GF-D8 (cell line): Measurements from ENCODE around the gene KIF17.

Experiments used
- DNase-seq: peaks from one replicate; lab custom pipeline; 2025; lab: John Stamatoyannopoulos, UW

The KIF17 gene

DNA sequence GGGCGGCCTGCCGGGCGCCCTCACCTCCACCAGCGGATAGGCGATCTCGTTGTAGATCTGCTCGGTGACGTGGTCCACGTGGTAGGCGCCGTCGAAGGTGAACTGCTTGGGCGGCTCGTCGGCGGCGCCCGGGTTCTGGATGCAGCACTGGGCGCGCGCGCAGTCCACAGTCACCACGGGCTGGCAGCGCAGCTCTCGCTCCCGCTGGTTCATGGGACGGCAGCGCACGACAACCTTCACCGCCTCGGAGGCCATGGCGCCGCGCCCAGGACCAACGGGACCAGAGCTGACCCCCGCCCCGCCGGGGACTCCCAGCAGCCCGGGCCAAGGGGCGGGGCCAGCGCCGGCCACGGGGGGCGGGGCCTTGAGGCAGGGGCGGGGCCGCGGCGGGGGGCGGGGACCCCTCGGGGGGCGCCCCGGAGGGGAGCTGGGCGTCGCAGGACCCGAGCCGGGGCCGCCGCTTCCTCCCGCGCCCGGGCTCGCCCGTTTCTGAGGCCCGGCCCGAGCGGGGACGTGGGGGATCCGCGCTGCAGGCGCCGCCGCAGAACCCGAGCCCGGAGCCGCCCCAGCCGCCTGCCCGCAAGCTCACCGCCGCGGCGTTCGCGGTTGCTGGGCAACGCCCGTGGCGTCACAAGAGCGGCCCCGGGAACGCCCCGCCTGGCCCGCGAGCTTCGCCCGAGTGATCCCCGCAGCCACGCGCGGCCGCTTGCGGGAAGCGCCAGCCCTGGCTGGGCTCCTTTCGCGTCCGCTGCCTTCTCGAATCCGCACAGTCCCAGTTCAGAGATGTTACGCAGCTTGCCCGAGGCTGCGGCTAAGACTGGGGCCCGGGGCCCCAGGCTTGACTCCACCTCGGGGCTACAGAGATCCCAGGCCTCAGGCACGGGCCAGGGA is at the start of gene KIF17:
Gene KIF17 (minus strand): TSS at position 556 of the 891 bp plus-strand sequence. CDS start 301 bp downstream, at position 255.
- DNase-seq: no peak

DNA sequence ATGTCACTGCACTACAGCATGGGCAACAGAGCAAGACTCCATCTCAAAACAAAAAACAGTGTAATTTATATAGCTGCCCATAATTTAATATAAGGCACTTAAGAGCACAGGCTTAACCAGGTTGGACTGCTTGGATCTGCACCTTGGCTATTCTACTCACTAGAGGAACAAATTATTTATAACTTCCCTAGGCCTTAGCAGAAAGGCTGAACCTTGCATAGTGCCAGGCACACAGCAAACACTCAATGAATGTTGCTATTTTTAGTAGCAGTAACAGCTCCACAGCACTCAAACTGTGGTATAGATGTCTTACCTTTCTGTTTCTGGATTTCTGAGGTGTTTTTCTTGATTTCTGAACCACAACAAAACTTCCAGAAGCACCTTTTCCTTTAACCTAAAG is 49.5 kb upstream of the KIF17 start:
- DNase-seq: no peak

DNA sequence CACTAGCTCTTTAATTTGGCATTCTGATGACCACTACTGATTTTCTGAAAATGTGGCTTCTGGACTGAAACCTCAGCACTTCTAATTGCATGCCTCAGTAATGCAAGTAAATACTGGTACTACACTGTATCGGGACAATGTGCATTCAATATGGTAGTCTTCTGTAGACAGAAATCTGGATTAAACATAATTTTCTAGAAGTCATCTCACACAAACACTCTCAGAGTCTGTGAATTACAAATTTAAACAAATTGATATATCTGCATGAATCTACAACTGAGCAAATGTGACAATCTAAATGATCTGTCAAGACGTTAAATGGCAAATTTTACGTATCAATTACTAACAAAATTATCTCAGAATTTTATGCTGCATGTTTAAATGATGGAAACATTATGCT is 45.6 kb upstream of the KIF17 start:
- DNase-seq: no peak

GRCh38 chr1:20760322-20760721 is 42.5 kb upstream of the KIF17 start:
- no peak for DNase-seq

DNA sequence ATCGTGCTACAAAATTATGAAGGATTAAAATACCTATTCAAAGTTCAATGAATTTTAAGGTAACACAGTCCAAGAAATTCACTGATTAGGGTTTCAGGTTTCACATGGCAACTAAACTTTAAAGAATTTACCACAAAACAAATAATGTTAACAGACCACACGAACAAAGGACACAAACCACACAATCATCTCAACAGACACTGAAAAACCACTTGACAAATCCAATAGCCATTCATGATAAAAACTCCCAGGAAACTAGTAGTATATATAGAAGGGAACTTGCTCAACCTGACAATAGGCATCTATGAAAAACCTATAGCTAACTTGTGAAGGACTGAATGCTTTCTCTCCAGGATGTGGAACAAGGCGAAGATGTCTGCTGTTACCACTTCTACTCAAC is 35.8 kb upstream of the KIF17 start:
- DNase-seq: no peak

DNA sequence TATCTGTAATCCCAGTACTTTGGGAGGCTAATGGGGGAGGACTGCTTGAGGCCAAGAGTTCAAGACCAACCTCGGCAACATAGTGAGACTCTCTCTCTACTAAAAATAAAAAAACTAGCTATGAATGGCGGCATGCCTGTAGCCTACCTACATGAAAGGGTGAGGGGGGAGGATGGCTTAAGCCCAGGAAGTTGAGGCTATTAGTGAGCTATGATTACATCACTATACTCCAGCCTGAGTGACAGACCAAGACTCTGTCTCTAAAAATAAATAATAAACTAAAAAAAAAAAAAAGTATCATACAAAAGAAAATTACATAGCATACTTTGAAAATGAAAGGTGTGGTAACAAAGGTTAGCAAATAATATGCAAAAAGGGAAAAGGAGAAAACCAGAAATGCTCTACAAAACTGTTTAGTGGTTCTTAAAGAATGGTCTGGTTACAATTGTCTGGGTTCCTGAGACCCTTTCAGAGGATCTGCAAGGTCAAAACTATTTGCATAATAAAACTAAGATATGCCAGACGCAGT is 33.7 kb upstream of the KIF17 start:
- no peak for DNase-seq

DNA sequence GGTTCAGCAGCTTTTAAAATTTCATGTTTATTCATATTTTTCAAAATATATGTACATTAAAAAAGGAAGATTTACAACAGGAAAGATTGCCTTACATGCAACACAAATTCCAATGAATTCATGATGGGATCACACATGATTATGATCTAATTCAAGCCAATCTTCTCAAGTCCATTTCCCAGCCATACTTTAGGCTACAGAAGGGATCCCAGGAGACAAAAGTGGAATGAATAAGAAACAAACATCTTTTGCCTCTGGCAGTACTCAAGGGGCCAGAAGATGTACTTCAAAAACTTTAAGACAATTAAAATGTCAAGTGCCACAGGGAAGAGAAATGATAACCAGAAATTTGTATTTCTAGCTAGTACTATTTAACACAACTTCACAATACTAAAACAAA is 24.9 kb upstream of the KIF17 start:
- no peak for DNase-seq

GRCh38 chr1:20740781-20741180 is 23.0 kb upstream of the KIF17 start:
- DNase-seq: no peak

DNA sequence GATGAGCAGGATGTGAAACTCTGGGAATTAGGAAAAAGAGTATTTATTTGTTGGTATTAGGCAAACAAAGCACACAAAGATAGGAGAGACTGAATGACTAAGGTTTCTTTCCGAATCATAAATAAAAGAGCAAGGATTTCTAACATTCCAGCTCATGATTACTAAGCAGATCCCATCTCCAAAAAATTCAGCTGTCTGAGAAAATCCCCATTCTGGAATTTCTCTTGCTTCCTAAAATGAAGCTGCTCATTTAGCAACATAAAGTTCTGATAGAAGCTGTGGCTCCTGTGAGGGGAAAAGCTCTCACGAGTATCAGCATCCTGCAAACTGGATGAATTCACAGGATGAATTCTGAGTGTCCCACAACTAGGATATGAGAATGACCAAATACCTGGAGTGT is 21.4 kb upstream of the KIF17 start:
- no peak for DNase-seq

- no peak for DNase-seq
Measured at GRCh38 chr1:20735581-20736111, 17.8 kb upstream of the KIF17 start.

DNA sequence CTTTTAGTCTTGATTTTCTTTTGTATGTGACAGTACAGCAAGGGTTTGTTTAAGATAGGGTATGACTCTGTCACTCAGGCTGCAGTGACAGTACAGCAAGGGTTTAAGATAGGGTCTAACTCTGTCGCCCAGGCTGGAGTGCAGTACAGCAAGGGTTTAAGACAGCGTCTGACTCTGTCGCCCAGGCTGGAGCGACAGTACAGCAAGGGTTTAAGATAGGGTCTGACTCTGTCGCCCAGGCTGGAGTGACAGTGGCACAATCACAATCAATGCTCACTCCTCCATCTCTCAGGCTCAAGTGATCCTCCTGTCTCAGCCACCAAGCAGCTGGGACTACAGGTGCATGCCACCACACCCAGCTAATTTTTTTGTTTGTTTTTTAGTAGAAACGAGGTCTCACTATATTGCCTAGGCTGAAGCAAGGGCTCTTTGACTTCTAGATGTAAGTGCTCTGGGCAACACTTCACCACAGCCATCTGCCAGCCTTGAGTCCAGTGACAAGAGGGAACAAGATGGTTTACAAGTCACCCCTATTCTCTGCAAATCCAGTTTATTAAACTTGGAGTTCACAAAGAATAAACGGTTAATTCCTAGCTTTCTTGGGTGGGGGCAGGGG is 15.7 kb upstream of the KIF17 start:
- DNase-seq: no peak

GRCh38 chr1:20732588-20733359 is 15.0 kb upstream of the KIF17 start, which contains the start of gene SH2D5:
TSS of gene SH2D5 (minus strand) at chr1:20732703. CDS start at chr1:20728044, 4,659 bp downstream.
- DNase-seq: peak; percentile 46

- no peak for DNase-seq
Measured at GRCh38 chr1:20732071-20732587, 14.3 kb upstream of the KIF17 start.

- no peak for DNase-seq
Measured at GRCh38 chr1:20731057-20731991, 13.5 kb upstream of the KIF17 start.

DNA sequence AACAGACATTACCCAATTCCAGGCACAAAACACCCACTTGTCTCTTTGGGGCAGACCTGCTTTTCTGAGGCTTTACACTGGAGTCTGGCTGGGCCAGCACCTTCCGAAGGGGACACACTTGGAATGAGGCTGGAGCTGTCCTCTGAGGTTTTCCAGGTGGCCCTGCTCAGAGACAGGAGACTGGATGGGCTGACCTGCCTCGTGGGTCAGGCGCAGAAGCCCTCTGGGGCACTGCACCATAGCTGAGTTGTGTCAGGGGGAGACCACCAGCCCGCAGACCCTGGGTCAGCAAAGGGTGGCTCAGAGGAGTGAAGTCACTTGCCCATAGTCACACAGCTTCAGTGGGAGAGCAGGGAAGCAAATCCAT is 12.9 kb upstream of the KIF17 start:
- DNase-seq: no peak

DNA sequence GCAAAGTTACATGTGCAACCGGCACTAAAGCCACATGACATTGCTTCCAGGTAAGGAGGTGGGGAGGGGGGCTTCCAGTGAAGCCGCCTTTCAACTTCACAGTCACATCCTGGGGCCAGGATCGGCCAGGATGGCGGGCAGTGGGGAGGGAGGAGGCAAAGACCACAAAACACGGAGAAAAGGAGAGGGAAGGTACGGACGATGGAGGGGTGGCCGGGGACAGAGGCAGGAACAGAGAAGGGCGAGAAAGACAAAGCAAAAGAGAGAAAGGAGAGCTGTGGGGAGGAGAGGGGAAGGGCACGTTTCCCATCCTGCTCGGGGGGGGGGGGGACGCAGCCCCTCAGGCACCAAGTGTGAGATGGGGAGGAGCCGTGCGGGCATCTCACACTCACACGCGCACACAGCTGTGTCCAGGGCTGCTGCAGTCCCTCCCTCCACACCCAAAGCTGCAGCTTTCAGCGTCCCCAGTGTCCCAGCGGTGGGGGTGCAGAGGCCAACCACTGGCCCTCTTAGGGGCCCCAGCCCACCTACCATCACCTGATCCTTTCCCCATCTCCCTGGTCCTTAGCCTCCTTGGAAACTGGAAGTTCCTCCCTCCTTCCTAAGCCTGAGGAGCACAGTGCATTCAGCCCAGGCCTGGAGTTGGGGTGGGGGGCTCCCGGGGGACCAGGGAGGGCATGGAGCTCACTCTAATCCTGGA is 12.3 kb upstream of the KIF17 start:
- DNase-seq: no peak

- DNase-seq: no peak
Measured at GRCh38 chr1:20729155-20729931, 11.5 kb upstream of the KIF17 start.

GRCh38 chr1:20728371-20729154 is 10.8 kb upstream of the KIF17 start:
- DNase-seq: no peak
